ENCODE data around the gene COL12A1. TPM values are rescaled to one million over a fixed set of nuclear protein-coding genes. Genes with fewer than 3 reads are reported as not detected.

The COL12A1 gene
- total RNA-seq, 1 experiment from 2014 or later: 12.5 TPM

- no peaks in the 10 kb centered on the region for H3K4me1 ChIP-seq (replicated peaks; ENCODE audit: insufficient read depth)
- H3K36me3 ChIP-seq (ENCODE audit: low read depth): no peaks in the 10 kb centered on the region
- ChIA-PET CTCF (no interaction called here), POLR2A (ENCODE audit: unreplicated experiment) (no interaction called here)
- no peak for DNase-seq
- TF ChIP-seq CTCF (conservative IDR thresholded peaks at IDR 0.05) (no peak), EZH2 (IDR thresholded peaks at IDR 0.05; ENCODE audit: low read depth) (no peak)
- H3K9me2 ChIP-seq (ENCODE audit: insufficient read depth): no peaks in the 10 kb centered on the region
- no peaks in the 10 kb centered on the region for H3K27me3 ChIP-seq (ENCODE audit: insufficient read depth, low read depth)
- H2AFZ ChIP-seq: no peak overlapping the region
- H3K27ac ChIP-seq: no peak overlapping the region
- intact Hi-C loops (cut with micrococcal nuclease; ENCODE audit: unreplicated experiment): no loop called here
- no TSS peak for BruUV-seq (replicated peaks)
- no peak overlapping the region for H3K4me2 ChIP-seq
- H3K4me3 ChIP-seq: no peak overlapping the region
- H3F3A ChIP-seq (ENCODE audit: insufficient read depth, low read depth): no peaks in the 10 kb centered on the region
- no peaks in the 10 kb centered on the region for H3K9me3 ChIP-seq (ENCODE audit: insufficient read depth, low read depth)
- H3K79me2 ChIP-seq (ENCODE audit: low read depth): no peaks in the 10 kb centered on the region
- no peaks in the 10 kb centered on the region for H4K20me1 ChIP-seq (ENCODE audit: insufficient read depth)
Observed at GRCh38 chr6:75223428-75223827, 17.6 kb upstream of the COL12A1 start.

- POLR2A ChIA-PET (ENCODE audit: unreplicated experiment): no interaction called here
- Histone ChIP-seq H2AFZ (no peak overlapping the region), H3F3A (ENCODE audit: insufficient read depth, low read depth) (no peaks in the 10 kb centered on the region), H4K20me1 (ENCODE audit: insufficient read depth) (no peaks in the 10 kb centered on the region), H3K36me3 (ENCODE audit: low read depth) (no peaks in the 10 kb centered on the region), H3K4me3 (no peak overlapping the region), H3K4me2 (no peak overlapping the region), H3K4me1 (replicated peaks; ENCODE audit: insufficient read depth) (no peaks in the 10 kb centered on the region), H3K9me3 (ENCODE audit: insufficient read depth, low read depth) (no peaks in the 10 kb centered on the region), H3K9me2 (ENCODE audit: insufficient read depth) (no peaks in the 10 kb centered on the region), H3K27me3 (ENCODE audit: insufficient read depth, low read depth) (no peaks in the 10 kb centered on the region), H3K79me2 (ENCODE audit: low read depth) (no peaks in the 10 kb centered on the region), H3K27ac (no peak overlapping the region)
- no TSS peak for BruUV-seq (replicated peaks)
- intact Hi-C loops (cut with micrococcal nuclease; ENCODE audit: unreplicated experiment): no loop called here
- no peak for DNase-seq
- TF ChIP-seq EZH2 (IDR thresholded peaks at IDR 0.05; ENCODE audit: low read depth) (no peak), CTCF (conservative IDR thresholded peaks at IDR 0.05) (no peak)
- CTCF ChIA-PET: no interaction called here
Observed at GRCh38 chr6:75222261-75222660, 16.4 kb upstream of the COL12A1 start.

GRCh38 chr6:75221116-75221515, 15.3 kb upstream of the COL12A1 start:
- Histone ChIP-seq H3K4me1 (replicated peaks; ENCODE audit: insufficient read depth) (no peaks in the 10 kb centered on the region), H3K27me3 (ENCODE audit: insufficient read depth, low read depth) (no peaks in the 10 kb centered on the region), H3K27ac (no peak overlapping the region), H3K9me3 (ENCODE audit: insufficient read depth, low read depth) (no peaks in the 10 kb centered on the region), H3F3A (ENCODE audit: insufficient read depth, low read depth) (no peaks in the 10 kb centered on the region), H4K20me1 (ENCODE audit: insufficient read depth) (no peaks in the 10 kb centered on the region), H3K4me2 (no peak overlapping the region), H3K79me2 (ENCODE audit: low read depth) (no peaks in the 10 kb centered on the region), H3K4me3 (no peak overlapping the region), H3K36me3 (ENCODE audit: low read depth) (no peaks in the 10 kb centered on the region), H3K9me2 (ENCODE audit: insufficient read depth) (no peaks in the 10 kb centered on the region), H2AFZ (no peak overlapping the region)
- BruUV-seq (replicated peaks): no TSS peak
- TF ChIP-seq CTCF (conservative IDR thresholded peaks at IDR 0.05): no peak
- no peak for TF ChIP-seq EZH2 (IDR thresholded peaks at IDR 0.05; ENCODE audit: low read depth)
- ChIA-PET POLR2A (ENCODE audit: unreplicated experiment) (no interaction called here), CTCF (interaction anchor here (0.6 to 1.2 kb wide), 2 partner anchors 11 to 12 kb away, joined by 4 read pairs; no protein-coding TSS in a partner anchor)
- no peak for DNase-seq
- intact Hi-C loops (cut with micrococcal nuclease; ENCODE audit: unreplicated experiment): no loop called here
